Activated CD8-positive, alpha-beta T cell treated with anti-CD3 and anti-CD28 coated beads for 36 hours (primary cell): ENCODE data around the gene SLC66A2. TPM values are rescaled to one million over a fixed set of nuclear protein-coding genes. Genes with fewer than 3 reads are reported as not detected.

ENCODE experiments used
- ATAC-seq: fragments of 200-7000 bp; cut with Tn5 transposase; one replicate; pipeline ENCODE4 v1.10.0; 2021; ENCODE audit warnings: mild to moderate bottlenecking, moderate library complexity
- CTCF ChIA-PET: fragments of 350-600 bp; sonication (Branson Sonifier 250); formaldehyde crosslinking; loops from one replicate; lab custom pipeline; 2021; ENCODE audit warnings: antibody characterized with exemption; lab: Charles Lee
- POLR2A ChIA-PET: fragments of 350-600 bp; sonication (Branson Sonifier 250); formaldehyde crosslinking; loops from one replicate; lab custom pipeline; 2021; ENCODE audit warnings: antibody characterized with exemption; lab: Charles Lee
- DNase-seq: peaks from one replicate; pipeline ENCODE4 v3.0.0-alpha.2; 2020
- H3K27ac Mint-ChIP-seq: one replicate; pipeline ENCODE4 v1.8.0; 2021; ENCODE audit warnings: mild to moderate bottlenecking, mixed read lengths
- H3K27me3 Mint-ChIP-seq: one replicate; pipeline ENCODE4 v1.8.0; 2021; ENCODE audit warnings: mixed read lengths
- H3K36me3 Mint-ChIP-seq: one replicate; pipeline ENCODE4 v1.8.0; 2021; ENCODE audit warnings: low read depth, mixed read lengths
- H3K4me1 Mint-ChIP-seq: one replicate; pipeline ENCODE4 v1.8.0; 2021; ENCODE audit warnings: low read depth, mixed read lengths
- H3K4me3 Mint-ChIP-seq: one replicate; pipeline ENCODE4 v1.8.0; 2021; ENCODE audit warnings: mild to moderate bottlenecking, moderate library complexity, mixed read lengths
- H3K9me3 Mint-ChIP-seq: one replicate; pipeline ENCODE4 v1.8.0; 2021; ENCODE audit warnings: mixed read lengths
- CTCF ChIP-seq: fragments of 200-600 bp; IDR thresholded peaks from one replicate; pipeline ENCODE4 v1.8.0; 2022; ENCODE audit warnings: antibody characterized with exemption, mild to moderate bottlenecking
- intact Hi-C: fragments of 100-400 bp; cut with micrococcal nuclease; formaldehyde crosslinking; loops from one replicate; pipeline ENCODE4 v1.10.0; 2022
- total RNA-seq, 2 experiments: library from RNA; stranded (reverse); gene quantifications; one replicate each; pipeline ENCODE4 v1.2.3, GENCODE V29; 2021

Gene SLC66A2
- total RNA-seq, 2 experiments from 2014 or later, result 28.2 to 29.7 TPM

GRCh38 chr18:79949697-79950487 is 1.6 kb downstream of the SLC66A2 start:
- Mint-ChIP-seq H3K27me3 (no peaks in the 10 kb centered on the region), H3K27ac (peak overlapping the region; percentile 66), H3K9me3 (no peaks in the 10 kb centered on the region), H3K4me1 (peaks cover 38% of the 10 kb centered on the region), H3K4me3 (peak overlapping the region; percentile 73), H3K36me3 (peaks cover 11% of the 10 kb centered on the region)
- intact Hi-C loops, result loop anchor here (10.0 kb wide), 1 partner anchor 265 kb away; no protein-coding TSS in a partner anchor
- TF ChIP-seq CTCF, result no peak
- DNase-seq (no peak), ATAC-seq (no peak)
- ChIA-PET POLR2A (interaction anchor here (1.0 to 2.2 kb wide), 3 partner anchors 12 to 37 kb away, joined by 3 to 6 read pairs (median 4); no protein-coding TSS in a partner anchor), CTCF (no interaction called here)

GRCh38 chr18:79948719-79949411 is 2.6 kb downstream of the SLC66A2 start:
- TF ChIP-seq CTCF, result no peak
- POLR2A ChIA-PET, result interaction anchor here (1.0 to 1.1 kb wide), 2 partner anchors 13 to 35 kb away, joined by 3 to 4 read pairs; no protein-coding TSS in a partner anchor
- no peak for DNase-seq
- Mint-ChIP-seq H3K27me3 (no peaks in the 10 kb centered on the region), H3K4me3 (no peak overlapping the region), H3K4me1 (peaks cover 48% of the 10 kb centered on the region), H3K36me3 (peaks cover 11% of the 10 kb centered on the region), H3K9me3 (no peaks in the 10 kb centered on the region), H3K27ac (no peak overlapping the region)
- CTCF ChIA-PET, result no interaction called here
- intact Hi-C loops, result loop anchor here (10.0 kb wide), 1 partner anchor 264 kb away; no protein-coding TSS in a partner anchor
- ATAC-seq, result no peak

GRCh38 chr18:79947881-79948610 is 3.4 kb downstream of the SLC66A2 start:
- no peak for TF ChIP-seq CTCF
- no peaks in the 10 kb centered on the region for H3K27me3 Mint-ChIP-seq
- no peak overlapping the region for H3K27ac Mint-ChIP-seq
- peaks cover 11% of the 10 kb centered on the region for H3K36me3 Mint-ChIP-seq
- no peak overlapping the region for H3K4me3 Mint-ChIP-seq
- ChIA-PET POLR2A (interaction anchor here (0.6 kb wide), 1 partner anchor 99 kb away, joined by 4 read pairs; no protein-coding TSS in a partner anchor), CTCF (no interaction called here)
- H3K9me3 Mint-ChIP-seq, result no peaks in the 10 kb centered on the region
- ATAC-seq, result no peak
- no peak for DNase-seq
- peaks cover 51% of the 10 kb centered on the region for H3K4me1 Mint-ChIP-seq
- intact Hi-C loops, result loop anchor here (10.0 kb wide), 1 partner anchor 263 kb away; no protein-coding TSS in a partner anchor

- DNase-seq (no peak), ATAC-seq (no peak)
- peaks cover 55% of the 10 kb centered on the region for H3K4me1 Mint-ChIP-seq
- peaks cover 19% of the 10 kb centered on the region for H3K36me3 Mint-ChIP-seq
- intact Hi-C loops, result loop anchor here (10.0 kb wide), 1 partner anchor 262 kb away; no protein-coding TSS in a partner anchor
- ChIA-PET POLR2A (interaction anchor here (0.6 kb wide), 1 partner anchor 100 kb away, joined by 4 read pairs; no protein-coding TSS in a partner anchor), CTCF (no interaction called here)
- no peak overlapping the region for H3K27ac Mint-ChIP-seq
- H3K9me3 Mint-ChIP-seq, result no peaks in the 10 kb centered on the region
- H3K4me3 Mint-ChIP-seq, result no peak overlapping the region
- no peaks in the 10 kb centered on the region for H3K27me3 Mint-ChIP-seq
- TF ChIP-seq CTCF, result no peak
Observed at GRCh38 chr18:79947054-79947755, 4.2 kb downstream of the SLC66A2 start.
